ENCODE data around the gene HPGDS. TPM values are rescaled to one million over a fixed set of nuclear protein-coding genes. Genes with fewer than 3 reads are reported as not detected.
"Not testable (repeated sequence)": the region's sequence is repeated elsewhere in the genome, so short reads cannot be mapped to it uniquely, and the experiment has no call there.

Gene HPGDS
- total RNA-seq, 2 donors from 2014 or later: not detected

- Mint-ChIP-seq H3K4me1 (ENCODE audit: low read depth) (peaks cover 49% of the 10 kb centered on the region), H3K36me3 (ENCODE audit: insufficient read depth in 2 of 2) (no peaks in the 10 kb centered on the region), H3K27me3 (ENCODE audit: low read depth) (peaks cover 38% of the 10 kb centered on the region), H3K9me3 (no peaks in the 10 kb centered on the region), H3K27ac (no peak overlapping the region), H3K4me3 (no peak overlapping the region)
- DNase-seq: no peak
- no peak for ATAC-seq (replicated peaks in 1 of 2)
These were observed 8.7 kb upstream of the HPGDS start for GRCh38 chr4:94351319-94351718.

GRCh38 chr4:94350095-94350494, 7.5 kb upstream of the HPGDS start:
- peaks cover 53% of the 10 kb centered on the region for H3K4me1 Mint-ChIP-seq (ENCODE audit: low read depth)
- DNase-seq (no peak), ATAC-seq (replicated peaks in 1 of 2) (no peak)
- peaks cover 38% of the 10 kb centered on the region for H3K27me3 Mint-ChIP-seq (ENCODE audit: low read depth)
- H3K9me3 Mint-ChIP-seq: no peaks in the 10 kb centered on the region
- no peak overlapping the region for H3K27ac Mint-ChIP-seq
- no peak overlapping the region for H3K4me3 Mint-ChIP-seq
- H3K36me3 Mint-ChIP-seq (ENCODE audit: insufficient read depth in 2 of 2): no peaks in the 10 kb centered on the region

GRCh38 chr4:94349193-94349592, 6.6 kb upstream of the HPGDS start:
- Mint-ChIP-seq H3K36me3 (ENCODE audit: insufficient read depth in 2 of 2) (no peaks in the 10 kb centered on the region), H3K4me3 (peak overlapping the region; percentile 3 to 67), H3K4me1 (ENCODE audit: low read depth) (peaks cover 53% of the 10 kb centered on the region), H3K27ac (peak overlapping the region; percentile 59), H3K27me3 (ENCODE audit: low read depth) (peaks cover 38% of the 10 kb centered on the region), H3K9me3 (no peaks in the 10 kb centered on the region)
- no peak for DNase-seq
- peak; percentile 93 for ATAC-seq (replicated peaks in 1 of 2)

- peaks cover 53% of the 10 kb centered on the region for H3K4me1 Mint-ChIP-seq (ENCODE audit: low read depth)
- ATAC-seq (replicated peaks in 1 of 2): peak; percentile 47 to 58
These were observed 6.0 kb upstream of the HPGDS start for GRCh38 chr4:94348666-94349065.

GRCh38 chr4:94346541-94346940, 3.9 kb upstream of the HPGDS start:
- DNase-seq (no peak), ATAC-seq (replicated peaks in 1 of 2) (no peak)
- Mint-ChIP-seq H3K9me3 (no peaks in the 10 kb centered on the region), H3K4me1 (ENCODE audit: low read depth) (peaks cover 53% of the 10 kb centered on the region), H3K27me3 (ENCODE audit: low read depth) (peaks cover 14% of the 10 kb centered on the region), H3K36me3 (ENCODE audit: insufficient read depth in 2 of 2) (no peaks in the 10 kb centered on the region), H3K27ac (no peak overlapping the region), H3K4me3 (no peak overlapping the region)

More at GRCh38 chr4:94348666-94349065, 6.0 kb upstream of the HPGDS start:
- no peak overlapping the region for H3K27ac Mint-ChIP-seq
- H3K9me3 Mint-ChIP-seq: no peaks in the 10 kb centered on the region
- peak overlapping the region in 1 of 2 donors; percentile 67 for H3K4me3 Mint-ChIP-seq
- DNase-seq: no peak
- no peaks in the 10 kb centered on the region for H3K36me3 Mint-ChIP-seq (ENCODE audit: insufficient read depth in 2 of 2)
- H3K27me3 Mint-ChIP-seq (ENCODE audit: low read depth): peaks cover 36% of the 10 kb centered on the region

GRCh38 chr4:94345969-94346368, 3.3 kb upstream of the HPGDS start:
- Mint-ChIP-seq H3K4me1 (ENCODE audit: low read depth) (peaks cover 47% of the 10 kb centered on the region), H3K4me3 (no peak overlapping the region), H3K27ac (no peak overlapping the region), H3K36me3 (ENCODE audit: insufficient read depth in 2 of 2) (no peaks in the 10 kb centered on the region), H3K27me3 (ENCODE audit: low read depth) (peaks cover 10% of the 10 kb centered on the region), H3K9me3 (no peaks in the 10 kb centered on the region)
- ATAC-seq (replicated peaks in 1 of 2): no peak
- DNase-seq: no peak

GRCh38 chr4:94345266-94345665, 2.6 kb upstream of the HPGDS start:
- H3K4me1 Mint-ChIP-seq (ENCODE audit: low read depth): peaks cover 42% of the 10 kb centered on the region
- no peaks in the 10 kb centered on the region for H3K9me3 Mint-ChIP-seq
- ATAC-seq (replicated peaks in 1 of 2): no peak
- no peak for DNase-seq
- H3K27ac Mint-ChIP-seq: no peak overlapping the region
- H3K4me3 Mint-ChIP-seq: peak overlapping the region in 1 of 2 donors; percentile 39
- peaks cover 0 to 1% of the 10 kb centered on the region in 2 donors for H3K36me3 Mint-ChIP-seq (ENCODE audit: insufficient read depth in 2 of 2)
- H3K27me3 Mint-ChIP-seq (ENCODE audit: low read depth): peaks cover 3% of the 10 kb centered on the region

- no peak overlapping the region for H3K4me3 Mint-ChIP-seq
- H3K27ac Mint-ChIP-seq: no peak overlapping the region
- H3K36me3 Mint-ChIP-seq (ENCODE audit: insufficient read depth in 2 of 2): peaks cover 0 to 1% of the 10 kb centered on the region in 2 donors
- peaks cover 49% of the 10 kb centered on the region for H3K4me1 Mint-ChIP-seq (ENCODE audit: low read depth)
- ATAC-seq (replicated peaks in 1 of 2) (no peak), DNase-seq (no peak)
- no peaks in the 10 kb centered on the region for H3K9me3 Mint-ChIP-seq
- no peaks in the 10 kb centered on the region for H3K27me3 Mint-ChIP-seq (ENCODE audit: low read depth)
These were observed 1.8 kb upstream of the HPGDS start for GRCh38 chr4:94344457-94344856.

GRCh38 chr4:94341481-94342370, 910 bp downstream of the HPGDS start:
- Mint-ChIP-seq H3K4me3 (no peak overlapping the region), H3K4me1 (ENCODE audit: low read depth) (peaks cover 33% of the 10 kb centered on the region)

GRCh38 chr4:94339779-94340178, 2.9 kb downstream of the HPGDS start:
- DNase-seq (peak; percentile 5 to 6), ATAC-seq (replicated peaks in 1 of 2) (peak in 1 of 2 donors; percentile 43)
- peaks cover 0 to 1% of the 10 kb centered on the region in 2 donors for H3K36me3 Mint-ChIP-seq (ENCODE audit: insufficient read depth in 2 of 2)
- peak overlapping the region; percentile 99 for H3K27ac Mint-ChIP-seq
- no peaks in the 10 kb centered on the region for H3K27me3 Mint-ChIP-seq (ENCODE audit: low read depth)
- peaks cover 28% of the 10 kb centered on the region for H3K4me1 Mint-ChIP-seq (ENCODE audit: low read depth)
- H3K4me3 Mint-ChIP-seq: peak overlapping the region; percentile 74 to 96
- H3K9me3 Mint-ChIP-seq: no peaks in the 10 kb centered on the region

More at GRCh38 chr4:94341481-94342370, 910 bp downstream of the HPGDS start:
- Mint-ChIP-seq H3K9me3 (no peaks in the 10 kb centered on the region), H3K27me3 (ENCODE audit: low read depth) (no peaks in the 10 kb centered on the region), H3K36me3 (ENCODE audit: insufficient read depth in 2 of 2) (peaks cover 0 to 1% of the 10 kb centered on the region in 2 donors), H3K27ac (no peak overlapping the region)
- DNase-seq: no peak
- no peak for ATAC-seq (replicated peaks in 1 of 2)

- Mint-ChIP-seq H3K4me1 (ENCODE audit: low read depth) (peaks cover 28% of the 10 kb centered on the region), H3K27me3 (ENCODE audit: low read depth) (no peaks in the 10 kb centered on the region), H3K9me3 (no peaks in the 10 kb centered on the region), H3K27ac (peak overlapping the region; percentile 86), H3K4me3 (peak overlapping the region; percentile 74 to 96), H3K36me3 (ENCODE audit: insufficient read depth in 2 of 2) (peaks cover 0 to 1% of the 10 kb centered on the region in 2 donors)
- ATAC-seq (replicated peaks in 1 of 2) (peak; percentile 91 to 95), DNase-seq (no peak)
These were observed 3.8 kb downstream of the HPGDS start for GRCh38 chr4:94338681-94339351.

- H3K27ac Mint-ChIP-seq; DNase-seq; H3K36me3 Mint-ChIP-seq (ENCODE audit: insufficient read depth in 2 of 2); H3K9me3 Mint-ChIP-seq; H3K27me3 Mint-ChIP-seq (ENCODE audit: low read depth); ATAC-seq (replicated peaks in 1 of 2); H3K4me3 Mint-ChIP-seq: not testable (repeated sequence)
- H3K4me1 Mint-ChIP-seq (ENCODE audit: low read depth): peaks cover 17% of the 10 kb centered on the region
These were observed 5.8 kb downstream of the HPGDS start for GRCh38 chr4:94336791-94337190.

GRCh38 chr4:94336303-94336702, 6.3 kb downstream of the HPGDS start:
- ATAC-seq (replicated peaks in 1 of 2): no peak
- no peak overlapping the region for H3K27ac Mint-ChIP-seq
- no peak overlapping the region for H3K4me3 Mint-ChIP-seq
- H3K36me3 Mint-ChIP-seq (ENCODE audit: insufficient read depth in 2 of 2): peaks cover 0 to 1% of the 10 kb centered on the region in 2 donors
- no peak for DNase-seq
- no peaks in the 10 kb centered on the region for H3K27me3 Mint-ChIP-seq (ENCODE audit: low read depth)
- peaks cover 17% of the 10 kb centered on the region for H3K4me1 Mint-ChIP-seq (ENCODE audit: low read depth)
- no peaks in the 10 kb centered on the region for H3K9me3 Mint-ChIP-seq
